HuH-7.5 (cell line): ENCODE measurements around the gene SFMBT2.

Experiments
- DNase-seq: peaks from one replicate; pipeline ENCODE4 v3.0.0; 2011; ENCODE audit warnings: low spot score

The SFMBT2 gene

GRCh38 chr10:7134448-7134847 is 276.4 kb downstream of the SFMBT2 start:
- no peak for DNase-seq

DNA sequence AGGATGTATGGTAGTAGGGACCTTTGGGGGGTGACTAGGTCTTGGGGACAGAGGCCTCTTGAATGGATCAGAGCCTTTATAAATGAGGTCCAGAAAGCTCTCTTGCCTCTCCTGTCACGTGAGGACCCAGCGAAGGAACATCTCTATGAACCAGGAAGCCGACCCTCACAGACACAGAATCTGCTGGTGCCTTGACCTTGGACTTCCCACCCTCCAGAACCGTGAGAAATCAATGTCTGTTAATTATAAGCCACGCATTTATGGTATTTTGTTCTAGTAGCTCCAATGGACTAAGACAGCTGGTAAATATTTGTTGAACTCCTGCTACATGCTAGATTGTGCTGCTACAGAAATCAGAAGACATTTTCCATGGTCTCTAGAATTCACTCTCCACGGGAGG is 276.9 kb downstream of the SFMBT2 start:
- DNase-seq: no peak

- DNase-seq: no peak
These were observed 277.6 kb downstream of the SFMBT2 start for GRCh38 chr10:7133278-7133677.

GRCh38 chr10:7130191-7130911 is 280.5 kb downstream of the SFMBT2 start:
- no peak for DNase-seq

DNA sequence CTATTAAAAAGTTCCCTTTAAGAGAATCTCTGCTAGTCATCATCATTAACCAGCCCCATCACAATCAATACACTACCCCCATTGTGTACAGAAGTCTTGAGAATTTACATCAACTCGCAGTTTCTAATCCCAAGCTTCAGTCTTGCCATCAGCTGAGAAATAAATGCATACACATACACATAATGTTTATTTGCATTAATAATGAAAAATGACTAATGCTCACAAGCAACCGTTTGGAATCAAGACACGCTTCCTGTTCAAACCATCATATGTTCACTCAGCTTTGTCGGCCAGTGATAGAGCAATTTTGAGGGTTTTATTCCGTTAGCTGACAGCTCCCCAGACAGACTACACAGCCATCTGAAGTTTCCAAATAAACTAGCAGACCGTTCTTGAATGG is 287.1 kb downstream of the SFMBT2 start:
- no peak for DNase-seq

DNA sequence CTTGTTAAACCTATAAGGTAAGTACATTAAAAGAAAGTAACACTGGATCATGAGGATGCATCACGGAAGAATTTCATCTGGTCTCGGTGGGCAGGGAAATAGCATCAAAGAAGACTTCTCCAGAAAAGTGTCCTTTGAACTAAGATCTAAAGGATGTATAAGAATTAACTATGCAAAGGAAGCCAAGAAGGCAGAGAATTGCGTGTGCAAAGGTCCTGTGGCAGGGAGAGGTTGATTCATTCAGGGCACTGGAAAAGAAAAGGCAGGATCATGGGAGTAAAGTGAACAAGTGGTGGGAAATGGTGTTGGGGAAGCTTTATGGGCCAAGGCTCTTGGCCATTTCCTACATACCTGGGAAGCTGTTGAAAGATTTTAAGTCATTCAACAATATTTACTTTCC is 288.3 kb downstream of the SFMBT2 start:
- DNase-seq: no peak

DNA sequence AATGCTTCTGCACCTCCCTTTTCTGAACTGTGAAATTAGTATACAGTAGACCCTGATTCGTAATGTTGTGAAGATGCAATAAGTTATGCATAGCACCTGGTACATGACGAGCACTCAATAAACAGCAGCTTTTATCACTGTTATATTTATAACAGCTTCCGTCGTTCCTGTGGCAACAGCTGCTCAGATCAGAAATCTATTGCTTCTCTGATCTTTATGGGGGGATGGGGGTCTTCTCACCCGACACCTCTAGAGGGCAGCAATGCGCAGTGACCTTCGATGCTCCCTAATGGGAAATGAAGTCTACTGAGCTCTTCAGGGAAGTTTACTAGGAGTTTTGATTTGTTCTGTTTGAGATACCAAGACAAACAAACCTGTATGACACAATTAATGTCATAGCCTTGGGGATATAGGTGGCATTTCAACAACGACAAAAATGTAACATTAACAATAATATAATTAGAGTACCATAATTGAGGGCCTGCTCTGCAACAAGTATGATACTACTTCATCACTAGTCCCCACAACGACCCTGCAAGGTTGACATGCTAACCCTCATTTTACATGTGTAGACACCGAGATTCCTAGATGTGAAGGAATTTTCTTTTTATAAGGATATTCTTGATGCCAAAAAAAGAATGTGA is 289.6 kb downstream of the SFMBT2 start:
- peak; percentile 16 for DNase-seq

- no peak for DNase-seq
These were observed 291.4 kb downstream of the SFMBT2 start for GRCh38 chr10:7119325-7120015.

DNA sequence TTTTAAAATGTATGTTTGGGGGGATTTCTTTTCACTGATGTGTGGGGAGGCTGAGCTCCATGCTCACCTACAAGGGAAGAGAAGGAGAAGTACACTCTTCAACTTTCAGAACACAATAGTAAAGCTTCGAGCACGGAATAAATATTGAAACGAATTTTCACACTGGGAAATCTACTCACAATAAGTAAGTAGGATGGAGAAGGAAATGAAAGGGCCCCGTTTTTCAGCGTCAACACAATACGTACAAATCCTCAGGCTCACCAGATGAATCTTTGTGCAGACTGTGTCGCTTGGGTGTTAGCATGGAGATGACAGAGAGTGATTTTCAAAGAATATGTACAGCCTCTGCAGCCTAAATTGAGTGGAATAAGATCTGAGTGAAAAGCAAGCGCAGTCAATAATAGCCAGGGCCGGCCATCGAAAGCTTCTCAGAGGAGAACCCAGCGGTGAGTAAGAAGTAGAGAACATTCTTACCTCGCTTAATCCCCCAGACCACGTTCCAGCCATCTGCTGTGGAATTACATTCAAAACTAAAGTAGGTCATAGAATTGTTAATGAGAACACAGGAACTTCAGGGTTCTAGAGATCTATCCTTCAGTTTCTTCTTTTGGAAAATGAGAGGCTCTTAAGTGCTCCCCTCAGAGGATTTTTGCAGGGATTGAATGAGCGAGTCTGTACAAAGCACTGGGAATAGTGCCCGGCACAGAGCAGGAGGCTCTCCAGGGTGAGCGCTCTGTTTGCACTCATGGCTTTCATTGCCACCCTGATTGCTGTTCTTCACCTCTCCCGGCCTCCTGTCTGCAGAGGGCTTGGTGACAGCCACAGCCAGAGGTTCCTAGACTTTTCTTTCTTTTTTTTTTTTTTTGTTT is 292.8 kb downstream of the SFMBT2 start:
- DNase-seq: no peak

GRCh38 chr10:7117177-7117799 is 293.5 kb downstream of the SFMBT2 start:
- no peak for DNase-seq

DNA sequence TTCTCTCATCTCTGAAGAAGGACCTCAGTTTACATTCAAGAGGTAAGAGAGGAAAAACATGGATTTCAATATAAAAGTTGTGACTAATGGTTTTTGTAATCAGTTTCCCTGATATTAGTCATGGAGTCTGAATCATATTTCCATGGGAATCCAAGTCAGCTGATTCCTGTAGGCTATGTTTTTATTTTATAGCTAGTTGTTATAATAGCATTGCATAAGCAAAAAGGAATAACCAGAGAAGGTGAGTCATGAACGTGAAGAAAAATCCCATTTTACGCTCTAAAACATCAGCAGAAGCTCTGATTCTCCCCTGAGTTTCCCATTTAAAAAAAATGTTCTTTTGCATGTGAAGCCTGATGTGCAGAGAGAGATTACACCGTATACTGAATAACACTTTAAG is 299.3 kb downstream of the SFMBT2 start:
- no peak for DNase-seq

GRCh38 chr10:7111089-7111488 is 299.7 kb downstream of the SFMBT2 start:
- DNase-seq: no peak
